K562 (cell line): ENCODE data around the gene LLPH. TPM values are rescaled to one million over a fixed set of nuclear protein-coding genes. Genes with fewer than 3 reads are reported as not detected.
A peak's percentile ranks its signal among the peaks of the same experiment; 100 is the strongest.

Experiments
- FOXK2 ChIP-seq, 2 experiments: fragments of 450-650 bp; IDR thresholded peaks in 1 of 2; conservative IDR thresholded peaks in 1 of 2; 2 replicates each; pipeline ENCODE4 v1.6.1; 2016; ENCODE audit warnings: low read depth in 2 of 2, mild to moderate bottlenecking in 1 of 2
- POLR2B ChIP-seq: fragments of 450-650 bp; IDR thresholded peaks from 2 replicates; pipeline ENCODE4 v1.6.1; 2018; ENCODE audit warnings: low read depth; ENCODE audit not compliant: partially characterized antibody
- RBM15 ChIP-seq: fragments of 200-400 bp; formaldehyde crosslinking; IDR thresholded peaks from 2 replicates; pipeline ENCODE4 v1.6.1; 2018; ENCODE audit warnings: mild to moderate bottlenecking, low read length, moderate library complexity; ENCODE audit not compliant: insufficient read depth
- TFAM ChIP-seq: fragments of 250-450 bp; sonication (Bioruptor Pico); conservative IDR thresholded peaks from 2 replicates; pipeline ENCODE4 v1.5.0; 2021; ENCODE audit warnings: mild to moderate bottlenecking, moderate library complexity
- TOE1 ChIP-seq, 2 experiments: fragments of 450-650 bp in 1 of 2; sonication (generic) in 1 of 2; formaldehyde crosslinking in 1 of 2; IDR thresholded peaks; 2 replicates each; pipeline versions ENCODE4 v1.7.1 to v1.8.0; 2016 to 2022; ENCODE audit warnings: borderline replicate concordance in 2 of 2, mild to moderate bottlenecking in 2 of 2, antibody characterized with exemption in 1 of 2, inconsistent platforms in 1 of 2, low read depth in 1 of 2, missing genetic modification reagents in 1 of 2, moderate library complexity in 1 of 2
- ZBTB40 ChIP-seq, 2 experiments: fragments of 450-650 bp in 1 of 2; sonication (generic) in 1 of 2; formaldehyde crosslinking in 1 of 2; IDR thresholded peaks; 2 replicates each; pipeline versions ENCODE4 v1.7.1 to v1.9.0; 2016 to 2022; ENCODE audit warnings: inconsistent platforms in 1 of 2, mild to moderate bottlenecking in 1 of 2, missing genetic modification reagents in 1 of 2
- ZFP91 ChIP-seq: sonication (generic); formaldehyde crosslinking; IDR thresholded peaks from 2 replicates; pipeline ENCODE4 v1.8.0; 2022; ENCODE audit warnings: mild to moderate bottlenecking, missing genetic modification reagents
- ZNF165 ChIP-seq: fragments of 250-450 bp; sonication (Bioruptor Pico); IDR thresholded peaks from 2 replicates; pipeline ENCODE4 v1.4.0; 2020; ENCODE audit warnings: borderline replicate concordance
- ZNF23 ChIP-seq: fragments of 250-450 bp; sonication (Bioruptor Pico); IDR thresholded peaks from 2 replicates; pipeline ENCODE4 v1.4.0; 2020; ENCODE audit warnings: mild to moderate bottlenecking
- ZNF639 ChIP-seq, 2 experiments: fragments of 200-800 bp in 1 of 2; sonication (Bioruptor generic) in 1 of 2; sonication (generic) in 1 of 2; formaldehyde crosslinking in 1 of 2; IDR thresholded peaks in 1 of 2; conservative IDR thresholded peaks in 1 of 2; 2 replicates each; pipeline versions ENCODE4 v1.5.0 to v1.6.1; 2016 to 2020; ENCODE audit warnings: missing compliant biosample characterization in 1 of 2, missing genetic modification characterization in 1 of 2, missing genetic modification reagents in 1 of 2
- polyA plus RNA-seq, 8 experiments: library from polyadenylated mRNA; depleted of rRNA in 4 of 8; stranded (reverse) in 5 of 8; unstranded in 3 of 8; fragments of >200 nt; fragmentation: Nextera tagmentation in 2 of 8; fragmentation: Illumina TruSeq in 1 of 8; extraction: Ambion mirVana in 2 of 8; extraction: Trizol in 1 of 8; gene quantifications; 2 replicates each; pipeline versions ENCODE4 v1.2.1 to v1.2.3, GENCODE V29; 2011 to 2014; ENCODE audit warnings: inconsistent platforms in 1 of 8, missing spikeins in 1 of 8
- total RNA-seq, 7 experiments: library from RNA; depleted of rRNA in 6 of 7; stranded (reverse); fragments of >200 nt in 6 of 7; fragmentation: Illumina TruSeq in 2 of 7; extraction: Trizol in 2 of 7; gene quantifications; 2 replicates each; pipeline versions ENCODE4 v1.2.1 to v1.2.3, GENCODE V29; 2011 to 2021; ENCODE audit warnings: low replicate concordance in 1 of 7

Gene LLPH
- total and polyA plus RNA-seq, 9 of the 15 experiments (the other 6 are each of a cell fraction or from before 2014, with no cell fraction given), result 19.1 to 87.3 (median 59.6) TPM

- TF ChIP-seq ZBTB40 (IDR thresholded peaks at IDR 0.05) (peak; percentile 96), ZBTB40 (CRISPR knock-in tag; IDR thresholded peaks at IDR 0.05) (no peak), FOXK2 (conservative IDR thresholded peaks at IDR 0.05 in 1 of 2, IDR thresholded peaks at IDR 0.05 in 1 of 2; ENCODE audit: low read depth in 2 of 2) (no peak), TOE1 (IDR thresholded peaks at IDR 0.05; ENCODE audit: borderline replicate concordance) (no peak), TOE1 (CRISPR knock-in tag; IDR thresholded peaks at IDR 0.05; ENCODE audit: borderline replicate concordance, low read depth) (no peak), ZNF165 (CRISPR knock-in tag) (no peak), ZFP91 (CRISPR knock-in tag) (no peak), RBM15 (no peak), POLR2B (peak; percentile 86), ZNF23 (CRISPR knock-in tag) (no peak), TFAM (CRISPR knock-in tag) (no peak), ZNF639 (CRISPR knock-in tag; conservative IDR thresholded peaks at IDR 0.05 in 1 of 2, IDR thresholded peaks at IDR 0.05 in 1 of 2) (peak in 1 of 2 experiments; percentile 0; a peak in 2 of 4 replicates)
Observed at GRCh38 chr12:66130267-66131066, at the start of gene LLPH (continued).
